ENCODE results near the gene ZMAT2. TPM values are rescaled to one million over a fixed set of nuclear protein-coding genes. Genes with fewer than 3 reads are reported as not detected.
"Not testable (repeated sequence)": the region's sequence is repeated elsewhere in the genome, so short reads cannot be mapped to it uniquely, and the experiment has no call there.

The ZMAT2 gene
- 10 to 100 TPM; 44.2 to 56.5 (median 51.9) TPM for total RNA-seq

DNA sequence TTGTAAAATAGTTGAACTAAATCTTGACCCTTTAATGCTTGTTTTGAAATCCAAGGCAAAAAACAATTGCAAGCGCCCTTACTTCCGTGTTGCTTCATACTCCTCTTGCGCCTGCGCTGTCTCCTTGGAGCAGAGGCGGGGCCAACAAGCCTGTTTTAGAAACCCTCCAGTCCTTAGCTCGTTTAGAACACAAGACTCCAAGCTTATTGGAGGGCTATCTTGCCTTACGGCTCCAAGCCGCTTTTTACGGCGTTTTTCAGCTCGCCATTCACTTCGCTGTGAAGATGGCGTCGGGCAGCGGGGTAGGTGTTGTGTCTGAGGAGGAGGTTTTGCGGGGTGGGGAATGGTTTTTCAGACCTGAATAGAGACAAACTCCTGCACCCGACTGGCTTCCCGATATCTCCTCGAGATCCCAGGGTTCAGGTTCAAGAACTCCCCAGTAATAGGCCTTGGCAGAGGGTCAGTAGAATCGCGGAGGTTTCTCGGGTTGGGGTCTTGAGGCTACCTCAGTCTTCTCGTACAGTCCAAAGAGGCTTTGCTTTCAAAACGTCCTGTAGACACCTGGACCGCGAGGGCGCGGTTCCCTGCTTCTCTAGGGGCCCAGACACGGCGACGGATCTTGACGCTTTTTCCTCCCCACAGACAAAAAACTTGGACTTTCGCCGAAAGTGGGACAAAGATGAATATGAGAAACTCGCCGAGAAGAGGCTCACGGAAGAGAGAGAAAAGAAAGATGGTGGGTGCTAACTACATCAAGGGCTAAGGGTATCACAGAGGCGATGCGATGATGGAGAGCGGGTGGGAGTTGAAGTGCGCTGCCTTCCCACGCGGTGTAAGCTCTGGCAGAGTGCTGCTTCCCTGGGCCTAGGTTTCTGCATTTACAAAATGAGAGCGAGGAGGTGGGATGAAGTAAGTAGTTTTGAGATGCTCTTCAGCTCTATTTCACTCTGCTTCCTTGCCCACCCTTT lies at the start of gene ZMAT2:
Gene ZMAT2, plus strand, starts transcription at position 271 of the 968 bp plus-strand sequence. Its CDS starts 14 bp downstream, at position 285.
- peak; percentile 92 to 96 for DNase-seq
- intact Hi-C loops (cut with DNase I; ENCODE audit: low total_unique reads): loop anchor here (1.0 to 5.0 kb wide), 2 partner anchors 11 to 153 kb away; partner anchors contain the start of gene EIF4EBP3
- in situ Hi-C loops (cut with MboI; ENCODE audit: low sequenced_read_pairs in 4 of 4): loop anchor here in 1 of 4 donors (25.0 kb wide), 1 partner anchor 862 kb away; no protein-coding TSS in a partner anchor
- Histone ChIP-seq H3K4me3 (peak within 1 kb of the TSS; percentile 66 to 98 (median 80)), H3K4me1 (peaks cover 15 to 16% of the 10 kb centered on the region in 2 donors), H3K9me3 (no peaks in the 10 kb centered on the region), H3K27ac (peak within 1 kb of the TSS; percentile 79 to 89 (median 82)), H3K36me3 (peaks cover 12 to 81% of the 10 kb centered on the region in 2 donors), H3K27me3 (no peaks in the 10 kb centered on the region)
- ATAC-seq: peak; percentile 100
- TF ChIP-seq CTCF (IDR thresholded peaks at IDR 0.05 in 4 of 5, conservative IDR thresholded peaks at IDR 0.05 in 1 of 5) (no peak), POLR2A (IDR thresholded peaks at IDR 0.05) (peak; percentile 84 to 87)

DNA sequence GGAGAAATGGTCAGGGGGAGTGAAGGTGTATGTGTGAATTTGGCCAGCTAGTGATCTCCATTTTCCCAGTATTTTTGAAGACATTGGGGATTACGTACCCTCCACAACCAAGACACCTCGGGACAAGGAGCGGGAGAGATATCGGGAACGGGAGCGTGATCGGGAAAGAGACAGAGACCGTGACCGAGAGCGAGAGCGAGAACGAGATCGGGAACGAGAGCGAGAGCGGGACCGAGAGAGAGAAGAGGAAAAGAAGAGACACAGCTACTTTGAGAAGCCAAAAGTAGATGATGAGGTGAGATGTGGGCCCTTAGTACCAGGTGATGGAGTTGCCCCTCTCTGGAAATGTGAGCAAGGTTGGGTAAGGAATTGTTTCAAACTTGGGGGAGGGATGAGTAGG lies 41.4 kb upstream of the ZMAT2 start:
- Histone ChIP-seq H3K27me3 (no peaks in the 10 kb centered on the region), H3K4me3 (no peak overlapping the region), H3K27ac (no peak overlapping the region), H3K36me3 (peaks cover 12 to 92% of the 10 kb centered on the region in 2 donors), H3K9me3 (no peaks in the 10 kb centered on the region), H3K4me1 (peaks cover 4 to 5% of the 10 kb centered on the region in 2 donors)
- DNase-seq: no peak
- intact Hi-C loops (cut with DNase I; ENCODE audit: low total_unique reads): no loop called here
- ATAC-seq: no peak
- no peak for TF ChIP-seq POLR2A (IDR thresholded peaks at IDR 0.05)
- TF ChIP-seq CTCF (IDR thresholded peaks at IDR 0.05 in 4 of 5, conservative IDR thresholded peaks at IDR 0.05 in 1 of 5): no peak
- in situ Hi-C loops (cut with MboI; ENCODE audit: low sequenced_read_pairs in 4 of 4): loop anchor here in 1 of 4 donors (25.0 kb wide), 1 partner anchor 247 kb away; the partner anchor contains the start of gene ANKHD1

DNA sequence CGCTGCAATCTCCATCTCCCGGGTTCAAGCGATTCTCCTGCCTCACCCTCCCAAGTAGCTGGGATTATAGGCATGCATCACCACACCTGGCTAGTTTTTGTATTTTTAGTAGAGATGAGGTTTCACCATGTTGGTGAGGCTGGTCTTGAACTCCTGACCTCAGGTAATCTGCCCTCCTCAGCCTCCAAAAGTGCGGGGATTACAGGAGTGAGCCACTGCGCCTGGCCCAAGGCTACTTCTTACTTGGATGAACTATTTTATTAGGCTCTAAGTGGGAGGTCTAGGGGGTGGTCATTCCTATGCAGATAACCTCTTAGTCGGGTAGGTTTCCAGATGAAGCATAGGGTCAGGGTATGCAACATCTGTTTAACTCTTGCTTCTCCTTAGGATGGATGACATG lies 39.9 kb upstream of the ZMAT2 start:
- not testable (repeated sequence) for ATAC-seq, H3K27ac ChIP-seq, DNase-seq, H3K9me3 ChIP-seq, H3K4me3 ChIP-seq, H3K27me3 ChIP-seq
- peaks cover 8 to 11% of the 10 kb centered on the region in 2 donors for H3K4me1 ChIP-seq
- intact Hi-C loops (cut with DNase I; ENCODE audit: low total_unique reads) (loop anchor here (10.0 kb wide), 1 partner anchor 486 kb away; the partner anchor contains the start of gene CYSTM1), in situ Hi-C loops (cut with MboI; ENCODE audit: low sequenced_read_pairs in 4 of 4) (loop anchor here in 1 of 4 donors (25.0 kb wide), 1 partner anchor 248 kb away; the partner anchor contains the start of gene ANKHD1)
- peaks cover 12 to 77% of the 10 kb centered on the region in 2 donors for H3K36me3 ChIP-seq

- H3K27me3 ChIP-seq: no peaks in the 10 kb centered on the region
- H3K9me3 ChIP-seq: no peaks in the 10 kb centered on the region
- ATAC-seq (no peak), DNase-seq (no peak)
- H3K4me1 ChIP-seq: peaks cover 16 to 20% of the 10 kb centered on the region in 2 donors
- peak overlapping the region; percentile 92 to 98 (median 98) for H3K27ac ChIP-seq
- in situ Hi-C loops (cut with MboI; ENCODE audit: low sequenced_read_pairs in 4 of 4): loop anchor here in 1 of 4 donors (25.0 kb wide), 1 partner anchor 252 kb away; the partner anchor contains the start of gene ANKHD1
- intact Hi-C loops (cut with DNase I; ENCODE audit: low total_unique reads): loop anchor here (1.0 to 10.0 kb wide), 4 partner anchors 17 to 489 kb away; partner anchors contain the start of genes CYSTM1, HARS1, HARS2 and IK
- H3K4me3 ChIP-seq: peak overlapping the region; percentile 79 to 90 (median 82)
- H3K36me3 ChIP-seq: peaks cover 3 to 62% of the 10 kb centered on the region in 2 donors
- TF ChIP-seq CTCF (IDR thresholded peaks at IDR 0.05 in 4 of 5, conservative IDR thresholded peaks at IDR 0.05 in 1 of 5) (no peak), POLR2A (IDR thresholded peaks at IDR 0.05) (no peak)
Measured at GRCh38 chr5:140664030-140664358, 36.3 kb upstream of the ZMAT2 start.
